ENCODE measurements around the gene PLEKHN1.

PLEKHN1 gene

DNA sequence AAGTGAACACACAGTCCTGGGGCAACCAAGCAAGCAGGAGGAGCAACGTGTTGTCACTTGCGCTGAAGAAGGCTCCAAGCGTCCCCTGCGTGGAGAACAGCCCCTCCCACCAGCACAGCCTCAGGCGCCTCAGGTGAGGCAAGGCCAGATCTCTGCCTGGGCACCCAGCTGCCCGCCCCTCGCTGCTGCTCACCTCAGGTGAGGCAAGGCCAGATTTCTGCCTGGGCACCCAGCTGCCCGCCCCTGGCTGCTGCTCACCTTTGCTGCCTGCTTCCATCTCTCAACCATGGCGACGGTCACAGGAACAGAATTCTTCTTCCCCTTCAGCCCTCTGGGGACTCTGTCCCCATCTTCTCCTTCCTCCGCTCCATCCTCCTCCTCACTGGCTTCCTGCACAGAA is 9.6 kb upstream of the PLEKHN1 start:
- H3K23ac ChIP-seq (ENCODE audit: low read length in 2 of 2), result no peak overlapping the region
- no peak overlapping the region for H4K91ac ChIP-seq (ENCODE audit: low read length)
- H3K18ac ChIP-seq (ENCODE audit: low read depth in 1 of 2, low read length in 2 of 2), result no peak overlapping the region
- 98% methylated on average over 11 of the region's 11 CpGs for WGBS
- H3K4me1 ChIP-seq (ENCODE audit: control insufficient read depth, insufficient read depth, low read depth, low read length), result peaks cover 16% of the 10 kb centered on the region
- no peak overlapping the region for H3K27ac ChIP-seq (ENCODE audit: low read length, poor library complexity, severe bottlenecking)
- no peak overlapping the region for H2BK5ac ChIP-seq (ENCODE audit: low read depth, low read length, poor library complexity, severe bottlenecking)
- H2AK5ac ChIP-seq (ENCODE audit: low read length, severe bottlenecking), result no peak overlapping the region
- no peak overlapping the region for H3K4ac ChIP-seq (ENCODE audit: low read depth in 1 of 2, low read length in 2 of 2)
- no peak overlapping the region for H2BK120ac ChIP-seq (ENCODE audit: low read depth, low read length)
- H2BK12ac ChIP-seq (ENCODE audit: low read length in 2 of 2), result no peak overlapping the region
- no peak overlapping the region for H3K4me2 ChIP-seq (ENCODE audit: low read length, poor library complexity, severe bottlenecking)
- H3K4me3 ChIP-seq (ENCODE audit: insufficient read depth in 1 of 2, low read depth in 1 of 2, low read length in 2 of 2), result no peak overlapping the region
- peaks cover 49 to 63% of the 10 kb centered on the region in 2 experiments for H3K36me3 ChIP-seq (ENCODE audit: control insufficient read depth in 1 of 2, insufficient read depth in 2 of 2, low read depth in 1 of 2, low read length in 2 of 2)
- no peak overlapping the region for H3K9ac ChIP-seq (ENCODE audit: low read length)
- H3K14ac ChIP-seq (ENCODE audit: low read length in 2 of 2), result no peak overlapping the region
- H3K79me1 ChIP-seq (replicated peaks; ENCODE audit: low read length, poor library complexity, severe bottlenecking), result peaks cover 50% of the 10 kb centered on the region
- no peak overlapping the region for H2BK15ac ChIP-seq (ENCODE audit: low read depth, poor library complexity, severe bottlenecking)
- no peaks in the 10 kb centered on the region for H3K27me3 ChIP-seq (ENCODE audit: control insufficient read depth in 1 of 2, insufficient read depth in 1 of 2, low read length in 2 of 2)
- no peak overlapping the region for H4K8ac ChIP-seq (ENCODE audit: low read length)
- H3K9me3 ChIP-seq (ENCODE audit: control insufficient read depth, low read length), result no peaks in the 10 kb centered on the region
- DNase-seq, result no peak
- no peak overlapping the region for H2AFZ ChIP-seq (ENCODE audit: low read depth, low read length)

DNA sequence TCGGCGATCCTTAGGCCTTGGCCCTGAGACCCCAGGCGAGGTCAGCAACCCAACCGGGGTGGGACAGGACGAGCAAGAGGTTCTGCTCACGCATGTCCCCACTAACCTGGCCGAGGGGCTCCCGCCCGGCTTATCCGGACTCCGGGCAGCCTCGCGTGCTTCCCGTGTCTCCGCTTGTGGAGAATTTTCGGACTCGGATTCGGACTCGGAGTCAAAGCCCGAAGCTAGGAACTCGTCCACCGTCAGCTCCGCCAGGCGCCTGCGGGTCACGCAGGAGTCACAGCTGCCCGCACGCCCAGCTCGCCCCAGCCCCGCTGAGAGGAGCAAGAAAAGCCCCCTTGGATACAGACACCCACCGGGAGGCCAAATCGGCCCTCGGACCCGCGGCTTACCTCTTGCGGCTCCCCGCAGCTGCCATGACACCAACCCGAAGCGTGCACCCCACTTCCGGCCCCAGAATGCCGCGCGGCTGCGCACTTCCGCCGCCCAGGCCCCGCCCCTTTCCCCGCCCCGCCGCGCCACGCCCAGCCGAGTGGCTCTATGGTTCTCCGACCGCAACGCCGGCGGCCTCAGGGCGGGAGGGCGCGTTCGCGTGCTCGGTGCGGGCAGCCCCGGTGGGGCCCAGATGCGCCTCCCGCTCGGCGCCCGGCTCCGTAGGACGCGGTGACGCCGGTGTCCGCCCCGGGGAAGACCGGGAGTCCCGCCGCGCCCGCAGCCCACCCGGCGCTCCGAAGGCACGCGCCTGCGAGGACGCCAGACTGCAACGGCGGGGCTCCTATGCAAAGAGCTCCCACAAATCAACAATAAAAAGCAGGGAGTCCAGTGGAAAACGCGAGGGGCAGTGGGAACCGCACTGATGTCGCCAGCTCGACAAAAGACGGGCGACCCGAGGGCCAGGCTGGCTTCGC is 7.2 kb upstream of the PLEKHN1 start, which contains the start of gene NOC2L:
Gene NOC2L, minus strand, starts transcription at position 434 of the 908 bp plus-strand sequence. Its CDS starts 16 bp downstream, at position 418.
- peak within 1 kb of the TSS in 1 of 2 experiments; percentile 64 for H2BK12ac ChIP-seq (ENCODE audit: low read length in 2 of 2)
- H2BK15ac ChIP-seq (ENCODE audit: low read depth, poor library complexity, severe bottlenecking), result peak within 1 kb of the TSS; percentile 76
- no peaks in the 10 kb centered on the region for H3K9me3 ChIP-seq (ENCODE audit: control insufficient read depth, low read length)
- H3K36me3 ChIP-seq (ENCODE audit: control insufficient read depth in 1 of 2, insufficient read depth in 2 of 2, low read depth in 1 of 2, low read length in 2 of 2), result peaks cover 41 to 63% of the 10 kb centered on the region in 2 experiments
- H3K9ac ChIP-seq (ENCODE audit: low read length), result peak within 1 kb of the TSS; percentile 93
- peak within 1 kb of the TSS; percentile 92 for H4K8ac ChIP-seq (ENCODE audit: low read length)
- peak within 1 kb of the TSS; percentile 4 for H2AK5ac ChIP-seq (ENCODE audit: low read length, severe bottlenecking)
- peak within 1 kb of the TSS; percentile 79 for H4K91ac ChIP-seq (ENCODE audit: low read length)
- no peak within 1 kb of the TSS for H3K27ac ChIP-seq (ENCODE audit: low read length, poor library complexity, severe bottlenecking)
- H2BK5ac ChIP-seq (ENCODE audit: low read depth, low read length, poor library complexity, severe bottlenecking), result no peak within 1 kb of the TSS
- peak; percentile 86 for DNase-seq
- H3K14ac ChIP-seq (ENCODE audit: low read length in 2 of 2), result no peak within 1 kb of the TSS
- H3K4me3 ChIP-seq (ENCODE audit: insufficient read depth in 1 of 2, low read depth in 1 of 2, low read length in 2 of 2), result peak within 1 kb of the TSS; percentile 91 to 94
- H3K4me1 ChIP-seq (ENCODE audit: control insufficient read depth, insufficient read depth, low read depth, low read length), result peaks cover 21% of the 10 kb centered on the region
- H3K4me2 ChIP-seq (ENCODE audit: low read length, poor library complexity, severe bottlenecking), result peak within 1 kb of the TSS; percentile 74
- H3K23ac ChIP-seq (ENCODE audit: low read length in 2 of 2), result peak within 1 kb of the TSS; percentile 21 to 97
- WGBS, result 5% methylated on average over 64 of the region's 101 CpGs
- peak within 1 kb of the TSS; percentile 66 to 89 for H3K18ac ChIP-seq (ENCODE audit: low read depth in 1 of 2, low read length in 2 of 2)
- peak within 1 kb of the TSS; percentile 52 to 88 for H3K4ac ChIP-seq (ENCODE audit: low read depth in 1 of 2, low read length in 2 of 2)
- peak within 1 kb of the TSS; percentile 80 for H2BK120ac ChIP-seq (ENCODE audit: low read depth, low read length)
- H3K27me3 ChIP-seq (ENCODE audit: control insufficient read depth in 1 of 2, insufficient read depth in 1 of 2, low read length in 2 of 2), result no peaks in the 10 kb centered on the region
- H3K79me1 ChIP-seq (replicated peaks; ENCODE audit: low read length, poor library complexity, severe bottlenecking), result peaks cover 47% of the 10 kb centered on the region
- peak within 1 kb of the TSS; percentile 42 for H2AFZ ChIP-seq (ENCODE audit: low read depth, low read length)

DNA sequence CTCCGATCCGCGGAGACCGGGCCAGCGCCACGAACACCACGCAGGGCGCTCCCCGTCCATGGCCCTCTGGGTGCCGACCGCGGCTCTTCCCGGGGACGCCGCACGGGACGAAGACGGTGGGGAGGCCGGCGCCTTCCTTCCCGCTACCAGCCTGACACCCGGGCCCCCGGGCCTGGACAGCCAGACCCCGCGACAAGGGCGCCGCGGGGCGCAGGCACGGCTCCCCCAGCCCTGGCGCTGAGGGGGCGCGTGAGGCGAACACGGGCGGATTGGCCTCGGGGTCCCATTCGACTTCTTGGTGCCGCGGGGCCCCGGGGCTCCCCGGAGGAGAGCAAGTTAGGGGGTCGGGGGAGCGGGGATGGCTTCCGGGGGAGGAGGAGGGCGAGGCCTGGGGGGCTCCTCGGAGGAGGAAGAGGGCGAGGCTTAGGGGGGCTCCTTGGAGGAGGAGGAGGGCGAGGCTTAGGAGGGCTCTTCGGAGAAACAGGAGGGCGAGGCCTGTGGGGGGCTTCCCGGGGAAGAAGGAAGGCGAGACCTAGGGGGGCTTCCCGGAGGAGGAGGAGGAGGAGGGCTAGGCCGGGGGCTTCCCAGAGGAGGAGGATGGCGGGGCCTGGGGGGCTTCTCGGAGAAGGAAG is 6.4 kb upstream of the PLEKHN1 start:
- Histone ChIP-seq H3K4me2 (ENCODE audit: low read length, poor library complexity, severe bottlenecking) (peak overlapping the region; percentile 65), H3K79me1 (replicated peaks; ENCODE audit: low read length, poor library complexity, severe bottlenecking) (peaks cover 45% of the 10 kb centered on the region), H3K36me3 (ENCODE audit: control insufficient read depth in 1 of 2, insufficient read depth in 2 of 2, low read depth in 1 of 2, low read length in 2 of 2) (peaks cover 34 to 60% of the 10 kb centered on the region in 2 experiments), H2BK5ac (ENCODE audit: low read depth, low read length, poor library complexity, severe bottlenecking) (no peak overlapping the region), H3K27me3 (ENCODE audit: control insufficient read depth in 1 of 2, insufficient read depth in 1 of 2, low read length in 2 of 2) (no peaks in the 10 kb centered on the region), H2AK5ac (ENCODE audit: low read length, severe bottlenecking) (no peak overlapping the region), H2AFZ (ENCODE audit: low read depth, low read length) (no peak overlapping the region), H3K9me3 (ENCODE audit: control insufficient read depth, low read length) (no peaks in the 10 kb centered on the region), H3K9ac (ENCODE audit: low read length) (peak overlapping the region; percentile 26), H3K4ac (ENCODE audit: low read depth in 1 of 2, low read length in 2 of 2) (no peak overlapping the region), H3K14ac (ENCODE audit: low read length in 2 of 2) (no peak overlapping the region), H3K27ac (ENCODE audit: low read length, poor library complexity, severe bottlenecking) (no peak overlapping the region), H3K23ac (ENCODE audit: low read length in 2 of 2) (no peak overlapping the region), H3K18ac (ENCODE audit: low read depth in 1 of 2, low read length in 2 of 2) (peak overlapping the region; percentile 42 to 66), H3K4me1 (ENCODE audit: control insufficient read depth, insufficient read depth, low read depth, low read length) (peaks cover 21% of the 10 kb centered on the region), H3K4me3 (ENCODE audit: insufficient read depth in 1 of 2, low read depth in 1 of 2, low read length in 2 of 2) (peak overlapping the region; percentile 91 to 93), H2BK120ac (ENCODE audit: low read depth, low read length) (peak overlapping the region; percentile 80), H2BK15ac (ENCODE audit: low read depth, poor library complexity, severe bottlenecking) (peak overlapping the region; percentile 95), H4K8ac (ENCODE audit: low read length) (peak overlapping the region; percentile 84), H4K91ac (ENCODE audit: low read length) (peak overlapping the region; percentile 79), H2BK12ac (ENCODE audit: low read length in 2 of 2) (peak overlapping the region in 1 of 2 experiments; percentile 64)
- DNase-seq, result no peak
- 59% methylated on average over 55 of the region's 57 CpGs for WGBS
